ENCODE data around the gene MARK3. TPM values are rescaled to one million over a fixed set of nuclear protein-coding genes. Genes with fewer than 3 reads are reported as not detected.

MARK3 gene
- total RNA-seq, 4 donors from 2014 or later: 61.7 to 115 (median 76.2) TPM

GRCh38 chr14:103492156-103492925 lies 107.1 kb downstream of the MARK3 start:
- no peak for TF ChIP-seq CTCF (IDR thresholded peaks at IDR 0.05; ENCODE audit: low read depth)

DNA sequence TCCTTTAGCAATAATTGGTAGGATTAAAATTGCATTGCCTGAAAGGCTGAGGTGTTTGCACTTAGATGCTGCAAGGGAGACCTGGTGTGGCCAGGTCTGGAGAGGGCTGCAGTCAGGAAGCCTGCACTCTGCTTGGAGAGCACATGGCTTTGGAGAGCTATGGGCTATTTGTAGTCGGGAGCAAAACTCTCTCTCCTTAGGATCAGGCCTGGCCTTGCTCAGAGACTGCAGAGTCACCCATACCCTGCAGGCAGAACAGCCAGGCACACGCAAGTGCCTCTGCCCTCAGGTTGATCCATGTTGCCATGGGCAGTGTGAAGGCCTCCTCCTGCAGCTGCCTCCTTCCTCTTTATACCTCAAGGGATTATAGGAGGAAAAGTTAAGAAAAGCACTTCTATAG lies 110.6 kb downstream of the MARK3 start:
- no peak for TF ChIP-seq CTCF (IDR thresholded peaks at IDR 0.05; ENCODE audit: low read depth)

GRCh38 chr14:103496776-103497175 lies 111.6 kb downstream of the MARK3 start:
- no peak for TF ChIP-seq CTCF (IDR thresholded peaks at IDR 0.05; ENCODE audit: low read depth)

- TF ChIP-seq CTCF (IDR thresholded peaks at IDR 0.05; ENCODE audit: low read depth): no peak
Measured at GRCh38 chr14:103499709-103500108, 114.5 kb downstream of the MARK3 start.

DNA sequence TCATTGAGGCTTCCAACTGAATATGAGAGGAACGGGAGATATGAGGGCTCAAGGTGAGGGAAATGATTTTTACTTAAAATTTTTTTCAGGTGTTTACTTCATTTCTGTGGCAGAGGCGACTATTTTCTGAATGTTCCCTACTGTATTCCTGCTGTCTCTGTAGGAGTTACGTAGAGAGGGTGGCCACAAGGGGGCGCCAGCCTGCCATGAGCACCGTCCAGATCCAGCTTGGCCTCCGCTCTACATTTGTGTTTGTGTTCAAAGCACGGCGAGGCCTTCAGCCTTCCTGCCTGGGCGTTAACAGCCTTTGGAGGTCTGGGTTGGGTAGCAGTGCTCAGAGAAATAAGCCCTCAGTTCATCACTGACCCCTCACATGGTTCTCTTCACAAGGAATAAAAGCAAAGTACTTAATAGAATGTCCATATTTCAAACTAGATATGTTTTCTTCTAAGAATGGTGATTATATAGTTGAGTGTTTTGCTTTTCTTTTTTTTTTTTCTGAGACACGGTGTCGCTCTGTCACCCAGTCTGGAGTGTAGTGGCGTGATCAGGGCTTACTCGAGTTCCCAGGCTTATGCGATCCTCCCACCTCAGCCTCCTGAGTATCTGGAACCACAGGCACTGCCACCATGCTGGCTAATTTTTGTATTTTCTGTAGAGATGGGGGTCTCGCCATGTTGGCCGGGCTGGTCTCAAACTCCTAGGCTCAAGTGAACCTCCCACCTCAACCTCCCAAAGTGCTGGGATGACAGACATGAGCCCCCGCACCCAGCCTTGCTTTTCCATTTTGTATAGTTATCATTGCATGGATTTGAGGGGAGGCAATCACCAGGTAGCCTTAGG lies 115.2 kb downstream of the MARK3 start:
- no peak for TF ChIP-seq CTCF (IDR thresholded peaks at IDR 0.05; ENCODE audit: low read depth)

DNA sequence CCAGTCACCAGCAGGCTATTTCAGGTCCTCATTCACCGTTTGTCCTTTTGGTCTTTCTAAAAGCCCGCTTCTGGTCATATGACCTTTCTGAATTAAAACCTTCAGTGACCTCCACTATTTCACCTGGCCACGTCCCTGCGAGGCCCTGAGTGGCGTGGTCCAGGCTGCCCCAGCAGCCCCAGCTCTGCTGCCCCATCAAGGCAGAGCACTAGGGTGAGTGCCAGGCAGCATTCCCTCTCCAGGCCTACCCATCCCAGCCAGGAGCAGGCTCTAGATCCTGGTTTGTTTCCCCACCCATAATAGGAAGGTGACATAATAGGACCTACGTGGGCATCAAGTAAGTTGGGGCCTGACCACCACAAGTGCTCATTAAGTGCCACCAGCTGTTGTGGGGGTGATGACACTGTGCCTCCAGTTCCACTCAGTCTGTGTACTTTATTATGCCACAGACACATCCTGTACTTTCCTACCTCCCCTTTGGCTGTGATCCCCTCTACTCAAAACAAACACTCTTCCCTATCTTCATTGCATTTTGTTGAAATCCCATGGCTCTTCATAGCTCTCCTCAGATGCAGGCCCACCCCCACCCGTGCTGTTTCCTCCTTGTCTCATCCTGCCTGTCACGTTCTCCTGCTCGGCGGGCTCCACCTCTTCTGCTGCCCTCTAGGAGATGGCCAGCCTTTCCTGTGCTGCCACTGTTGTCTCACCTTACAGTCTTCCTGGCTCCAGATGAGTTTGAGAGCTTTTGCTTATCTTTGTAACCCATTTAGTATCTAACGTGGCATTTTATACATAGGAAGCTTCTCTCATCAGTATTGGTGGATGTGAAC lies 116.0 kb downstream of the MARK3 start:
- TF ChIP-seq CTCF (IDR thresholded peaks at IDR 0.05; ENCODE audit: low read depth): no peak
